Tibial artery (tissue), 4 donors: ENCODE measurements around the gene NANS.
"Not testable (repeated sequence)": the region's sequence is repeated elsewhere in the genome, so short reads cannot be mapped to it uniquely, and the experiment has no call there.

ENCODE experiments used
- DNase-seq, 2 donors: peaks; one replicate each; pipeline ENCODE4 v3.0.0-alpha.2; 2019
- H3K27ac ChIP-seq, 2 donors: fragments of 200-600 bp; sonication (generic) in 1 of 2; 1 replicate in 1 of 2; 2 replicates in 1 of 2; pipeline ENCODE4 v1.5.1; 2018 to 2019; ENCODE audit warnings: mild to moderate bottlenecking in 1 of 2
- H3K27me3 ChIP-seq, 2 donors: fragments of 200-600 bp; sonication (generic) in 1 of 2; one replicate each; pipeline versions ENCODE4 v1.5.1 to v1.6.0; 2016 to 2019
- H3K36me3 ChIP-seq, 3 donors: fragments of 200-600 bp; sonication (generic) in 2 of 3; one replicate each; pipeline ENCODE4 v1.5.1; 2016 to 2019; ENCODE audit warnings: mild to moderate bottlenecking in 2 of 3
- H3K4me1 ChIP-seq, 4 donors: fragments of 200-600 bp; sonication (generic) in 2 of 4; 1 replicate in 3 of 4; 2 replicates in 1 of 4; pipeline ENCODE4 v1.5.1; 2016 to 2019
- H3K4me3 ChIP-seq, 2 donors: fragments of 200-600 bp; sonication (generic) in 1 of 2; 1 replicate in 1 of 2; 2 replicates in 1 of 2; pipeline ENCODE4 v1.5.1; 2018 to 2019; ENCODE audit warnings: mild to moderate bottlenecking in 2 of 2
- H3K9me3 ChIP-seq, 3 donors: fragments of 200-600 bp; sonication (generic) in 1 of 3; one replicate each; pipeline ENCODE4 v1.5.1; 2016 to 2019
- CTCF ChIP-seq, 2 experiments: fragments of 200-600 bp in 1 of 2; fragments of 450-650 bp in 1 of 2; IDR thresholded peaks; one replicate each; pipeline ENCODE4 v1.5.1; 2017 to 2019; ENCODE audit warnings: antibody characterized with exemption in 2 of 2, mild to moderate bottlenecking in 1 of 2, moderate library complexity in 1 of 2
- intact Hi-C: fragments of 100-400 bp; cut with DNase I; formaldehyde crosslinking; loops from one replicate; pipeline ENCODE4 v1.15.0; 2023; ENCODE audit warnings: low total_unique reads

Gene NANS

GRCh38 chr9:98010445-98010844 lies 46.1 kb upstream of the NANS start:
- intact Hi-C loops, result no loop called here
- H3K4me1 ChIP-seq, result peaks cover 0 to 18% (median 7%) of the 10 kb centered on the region in 4 donors
- no peak for TF ChIP-seq CTCF (IDR thresholded peaks at IDR 0.05)
- no peaks in the 10 kb centered on the region for H3K9me3 ChIP-seq
- H3K27me3 ChIP-seq, result no peaks in the 10 kb centered on the region
- peaks cover 71 to 94% (median 78%) of the 10 kb centered on the region in 3 donors for H3K36me3 ChIP-seq
- peak overlapping the region in 1 of 2 donors; percentile 16 for H3K27ac ChIP-seq
- no peak for DNase-seq
- H3K4me3 ChIP-seq, result no peak overlapping the region

- Histone ChIP-seq H3K27ac (no peak overlapping the region), H3K27me3 (no peaks in the 10 kb centered on the region), H3K36me3 (peaks cover 70 to 94% (median 78%) of the 10 kb centered on the region in 3 donors), H3K4me1 (peaks cover 0 to 18% (median 7%) of the 10 kb centered on the region in 4 donors), H3K9me3 (no peaks in the 10 kb centered on the region), H3K4me3 (no peak overlapping the region)
- DNase-seq, result no peak
- TF ChIP-seq CTCF (IDR thresholded peaks at IDR 0.05), result no peak
- intact Hi-C loops, result no loop called here
Measured at GRCh38 chr9:98011122-98011521, 45.4 kb upstream of the NANS start.

GRCh38 chr9:98016137-98016680 lies 40.3 kb upstream of the NANS start:
- Histone ChIP-seq H3K27ac (no peak overlapping the region), H3K4me3 (no peak overlapping the region), H3K9me3 (no peaks in the 10 kb centered on the region), H3K27me3 (no peaks in the 10 kb centered on the region), H3K4me1 (no peaks in the 10 kb centered on the region), H3K36me3 (peaks cover 80 to 100% (median 91%) of the 10 kb centered on the region in 3 donors)
- no peak for TF ChIP-seq CTCF (IDR thresholded peaks at IDR 0.05)
- DNase-seq, result no peak
- intact Hi-C loops, result no loop called here

- H3K27me3 ChIP-seq, result no peaks in the 10 kb centered on the region
- no peaks in the 10 kb centered on the region for H3K4me1 ChIP-seq
- TF ChIP-seq CTCF (IDR thresholded peaks at IDR 0.05), result no peak
- H3K36me3 ChIP-seq, result peaks cover 69 to 94% (median 88%) of the 10 kb centered on the region in 3 donors
- H3K9me3 ChIP-seq, result no peaks in the 10 kb centered on the region
- intact Hi-C loops, result no loop called here
- no peak overlapping the region for H3K4me3 ChIP-seq
- no peak overlapping the region for H3K27ac ChIP-seq
- no peak for DNase-seq
Measured at GRCh38 chr9:98017306-98017705, 39.2 kb upstream of the NANS start.

- TF ChIP-seq CTCF (IDR thresholded peaks at IDR 0.05), result no peak
- intact Hi-C loops, result no loop called here
- peaks cover 59 to 84% (median 77%) of the 10 kb centered on the region in 3 donors for H3K36me3 ChIP-seq
Measured at GRCh38 chr9:98018347-98018746, 38.2 kb upstream of the NANS start.

GRCh38 chr9:98019098-98019497 lies 37.4 kb upstream of the NANS start:
- H3K9me3 ChIP-seq, result no peaks in the 10 kb centered on the region
- no peak for DNase-seq
- TF ChIP-seq CTCF (IDR thresholded peaks at IDR 0.05), result no peak
- H3K27me3 ChIP-seq, result no peaks in the 10 kb centered on the region
- peaks cover 51 to 76% (median 70%) of the 10 kb centered on the region in 3 donors for H3K36me3 ChIP-seq
- no peaks in the 10 kb centered on the region for H3K4me1 ChIP-seq
- H3K27ac ChIP-seq, result no peak overlapping the region
- intact Hi-C loops, result no loop called here
- H3K4me3 ChIP-seq, result no peak overlapping the region

More at GRCh38 chr9:98018347-98018746, 38.2 kb upstream of the NANS start:
- DNase-seq, result no peak
- Histone ChIP-seq H3K4me1 (no peaks in the 10 kb centered on the region), H3K27me3 (no peaks in the 10 kb centered on the region), H3K27ac (no peak overlapping the region), H3K4me3 (no peak overlapping the region), H3K9me3 (no peaks in the 10 kb centered on the region)

- intact Hi-C loops, result not testable (repeated sequence)
Measured at GRCh38 chr9:98019869-98020268, 36.7 kb upstream of the NANS start.

More at GRCh38 chr9:98019869-98020268, 36.7 kb upstream of the NANS start:
- H3K4me3 ChIP-seq, H3K9me3 ChIP-seq, H3K27me3 ChIP-seq, H3K4me1 ChIP-seq, H3K27ac ChIP-seq, DNase-seq: not testable (repeated sequence)
- H3K36me3 ChIP-seq, result peaks cover 43 to 69% (median 62%) of the 10 kb centered on the region in 3 donors
